Upper lobe of right lung (tissue), 1 donor: ENCODE data around the gene RNF175. TPM values are rescaled to one million over a fixed set of nuclear protein-coding genes. Genes with fewer than 3 reads are reported as not detected.

Experiments used
- ATAC-seq: fragments of 200-7000 bp; cut with Tn5 transposase; one replicate; pipeline ENCODE4 v1.9.1; 2020; ENCODE audit warnings: mild to moderate bottlenecking, moderate library complexity
- DNase-seq: peaks from one replicate; pipeline ENCODE4 v3.0.0-alpha.2; 2020
- H3K27ac ChIP-seq: fragments of 200-600 bp; one replicate; pipeline ENCODE4 v1.8.0; 2022
- H3K27me3 ChIP-seq: fragments of 200-600 bp; one replicate; pipeline ENCODE4 v1.8.0; 2022; ENCODE audit warnings: mild to moderate bottlenecking
- H3K36me3 ChIP-seq: fragments of 200-600 bp; one replicate; pipeline ENCODE4 v1.8.0; 2022
- H3K4me1 ChIP-seq: fragments of 200-600 bp; one replicate; pipeline ENCODE4 v1.8.0; 2022
- H3K4me3 ChIP-seq: fragments of 200-600 bp; one replicate; pipeline ENCODE4 v1.8.0; 2022; ENCODE audit warnings: mild to moderate bottlenecking
- H3K9me3 ChIP-seq: fragments of 200-600 bp; one replicate; pipeline ENCODE4 v1.8.0; 2022
- intact Hi-C: fragments of 100-400 bp; cut with DNase I; formaldehyde crosslinking; loops from one replicate; pipeline ENCODE4 v1.11.0; 2022
- total RNA-seq: library from RNA; stranded (reverse); fragmentation: NEBNext Ultra II Directional; extraction: Animal tissue kit (Norgen Biotek cat#: 25700); gene quantifications from one replicate; pipeline ENCODE4 v1.2.1, GENCODE V29; 2021
- TF ChIP-seq, protein P1 (sequence below): fragments of 200-600 bp; IDR thresholded peaks from one replicate; pipeline ENCODE4 v1.8.0; 2022; ENCODE audit warnings: antibody characterized with exemption
- donor health status: DM: no; HTN: yes; CAD: no; lungs with severe emphysema.

Gene RNF175
- total RNA-seq, 1 donor from 2014 or later: not detected

- Histone ChIP-seq H3K9me3 (peaks cover 9% of the 10 kb centered on the region), H3K4me1 (peaks cover 10% of the 10 kb centered on the region), H3K36me3 (peaks cover 18% of the 10 kb centered on the region), H3K27me3 (no peaks in the 10 kb centered on the region), H3K27ac (peak overlapping the region; percentile 79), H3K4me3 (peak overlapping the region; percentile 65)
- no peak for DNase-seq
- TF ChIP-seq, protein P1, sequence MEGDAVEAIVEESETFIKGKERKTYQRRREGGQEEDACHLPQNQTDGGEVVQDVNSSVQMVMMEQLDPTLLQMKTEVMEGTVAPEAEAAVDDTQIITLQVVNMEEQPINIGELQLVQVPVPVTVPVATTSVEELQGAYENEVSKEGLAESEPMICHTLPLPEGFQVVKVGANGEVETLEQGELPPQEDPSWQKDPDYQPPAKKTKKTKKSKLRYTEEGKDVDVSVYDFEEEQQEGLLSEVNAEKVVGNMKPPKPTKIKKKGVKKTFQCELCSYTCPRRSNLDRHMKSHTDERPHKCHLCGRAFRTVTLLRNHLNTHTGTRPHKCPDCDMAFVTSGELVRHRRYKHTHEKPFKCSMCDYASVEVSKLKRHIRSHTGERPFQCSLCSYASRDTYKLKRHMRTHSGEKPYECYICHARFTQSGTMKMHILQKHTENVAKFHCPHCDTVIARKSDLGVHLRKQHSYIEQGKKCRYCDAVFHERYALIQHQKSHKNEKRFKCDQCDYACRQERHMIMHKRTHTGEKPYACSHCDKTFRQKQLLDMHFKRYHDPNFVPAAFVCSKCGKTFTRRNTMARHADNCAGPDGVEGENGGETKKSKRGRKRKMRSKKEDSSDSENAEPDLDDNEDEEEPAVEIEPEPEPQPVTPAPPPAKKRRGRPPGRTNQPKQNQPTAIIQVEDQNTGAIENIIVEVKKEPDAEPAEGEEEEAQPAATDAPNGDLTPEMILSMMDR: no peak
- ATAC-seq: no peak
- intact Hi-C loops: no loop called here
Measured at GRCh38 chr4:153684971-153685371, 74.9 kb downstream of the RNF175 start.

DNA sequence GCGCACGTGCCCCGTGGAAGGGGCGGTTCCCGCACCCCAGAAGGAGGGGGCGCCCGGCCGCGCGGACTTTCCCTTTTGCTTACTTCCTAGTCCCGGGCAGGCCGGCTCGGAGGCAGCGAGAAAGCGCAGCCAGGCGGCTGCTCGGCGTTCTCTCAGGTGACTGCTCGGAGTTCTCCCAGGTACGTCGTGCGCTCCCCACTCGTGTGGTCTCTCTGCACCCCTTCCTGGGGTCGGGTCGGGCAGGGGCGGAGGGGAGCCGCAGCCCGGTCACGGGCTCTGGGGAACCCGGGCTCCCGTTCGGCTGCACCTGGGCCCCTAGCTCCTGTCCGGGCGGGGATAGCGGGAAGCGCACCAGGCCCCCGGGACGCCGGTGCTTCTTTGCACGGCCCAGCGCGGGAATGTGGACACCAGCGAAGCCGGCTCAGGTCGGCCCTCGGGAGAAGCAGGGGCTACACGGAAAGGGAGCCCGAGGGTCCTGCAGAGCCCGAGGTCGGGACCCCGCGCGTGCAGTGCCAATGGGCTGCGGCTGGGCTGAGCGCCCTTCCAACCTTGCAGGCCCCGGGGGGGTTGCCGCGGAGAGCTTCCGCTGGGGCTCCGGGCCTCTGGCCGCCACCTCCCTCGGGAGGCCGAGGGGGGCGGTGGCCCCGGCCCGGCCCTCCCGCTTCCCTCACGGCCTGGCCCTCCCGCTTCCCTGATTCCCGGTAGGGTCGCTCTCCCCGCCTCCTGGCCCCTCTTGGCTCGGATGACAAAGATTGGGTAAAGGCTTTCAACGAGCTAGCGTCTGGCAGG lies 75.4 kb downstream of the RNF175 start, which contains the start of gene TLR2:
Gene TLR2 (plus strand): TSS at position 99 of the 789 bp plus-strand sequence. CDS start 18,628 bp downstream, outside the sequence.
- Histone ChIP-seq H3K4me1 (peaks cover 10% of the 10 kb centered on the region), H3K36me3 (peaks cover 12% of the 10 kb centered on the region), H3K9me3 (peaks cover 9% of the 10 kb centered on the region), H3K27ac (peak within 1 kb of the TSS; percentile 79), H3K27me3 (no peaks in the 10 kb centered on the region), H3K4me3 (peak within 1 kb of the TSS; percentile 65)
- TF ChIP-seq, protein P1: no peak
- intact Hi-C loops: no loop called here
- ATAC-seq (peak; percentile 94), DNase-seq (peak; percentile 94)

DNA sequence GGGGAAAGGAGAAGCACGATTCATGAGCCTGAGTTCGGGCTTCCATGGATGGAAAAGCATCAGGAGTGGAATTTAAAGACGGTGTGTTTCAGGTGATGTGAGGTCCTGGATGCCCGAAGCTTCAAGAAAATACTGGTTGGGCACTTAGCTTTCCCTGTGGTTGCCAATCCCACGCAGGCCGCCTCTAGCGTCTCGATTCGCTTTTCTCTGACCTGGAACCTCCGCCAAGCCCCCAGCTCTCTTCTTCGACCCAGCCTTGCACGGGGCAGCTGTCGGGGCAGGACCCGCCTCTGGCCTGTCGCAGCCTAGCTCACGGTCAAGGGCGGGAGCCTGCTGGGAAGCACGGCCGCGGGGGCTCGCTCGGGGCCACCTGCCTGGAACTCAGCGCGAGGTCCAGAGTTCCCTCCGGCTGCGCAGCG lies 76.1 kb downstream of the RNF175 start:
- H3K4me1 ChIP-seq: peaks cover 10% of the 10 kb centered on the region
- peaks cover 6% of the 10 kb centered on the region for H3K36me3 ChIP-seq
- intact Hi-C loops: no loop called here
- no peak for DNase-seq
- TF ChIP-seq, protein P1: no peak
- no peaks in the 10 kb centered on the region for H3K27me3 ChIP-seq
- no peak for ATAC-seq
- peaks cover 8% of the 10 kb centered on the region for H3K9me3 ChIP-seq
- peak overlapping the region; percentile 79 for H3K27ac ChIP-seq
- H3K4me3 ChIP-seq: peak overlapping the region; percentile 65

- no peak for DNase-seq
- Histone ChIP-seq H3K9me3 (peaks cover 5% of the 10 kb centered on the region), H3K27ac (no peak overlapping the region), H3K36me3 (no peaks in the 10 kb centered on the region), H3K4me3 (no peak overlapping the region), H3K4me1 (peaks cover 10% of the 10 kb centered on the region), H3K27me3 (no peaks in the 10 kb centered on the region)
- no peak for ATAC-seq
- intact Hi-C loops: no loop called here
- TF ChIP-seq, protein P1: no peak
Measured at GRCh38 chr4:153679486-153679885, 80.3 kb downstream of the RNF175 start.

DNA sequence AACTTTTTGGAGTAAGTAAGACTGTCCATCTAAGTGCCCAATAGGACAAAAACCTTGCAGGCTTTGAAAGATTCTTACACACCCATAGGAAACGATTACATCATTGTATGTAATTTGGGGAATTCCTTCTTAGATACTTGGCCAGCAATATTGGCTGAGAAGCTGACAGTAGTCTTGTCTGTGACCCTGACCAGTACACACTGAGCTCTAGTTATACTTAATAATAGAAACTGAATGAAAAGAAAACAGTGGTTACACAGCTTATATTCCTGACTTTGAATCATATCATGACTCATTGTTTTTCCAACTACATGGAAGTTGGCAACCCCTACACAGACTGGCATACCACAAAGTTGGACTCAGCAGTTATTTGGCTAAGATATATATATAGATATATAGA lies 82.8 kb downstream of the RNF175 start:
- ATAC-seq (no peak), DNase-seq (no peak)
- Histone ChIP-seq H3K9me3 (peaks cover 5% of the 10 kb centered on the region), H3K4me1 (no peaks in the 10 kb centered on the region), H3K27ac (no peak overlapping the region), H3K27me3 (no peaks in the 10 kb centered on the region), H3K36me3 (no peaks in the 10 kb centered on the region), H3K4me3 (no peak overlapping the region)
- intact Hi-C loops: no loop called here
- TF ChIP-seq, protein P1: no peak
